ENCODE data around the gene NDUFV3. TPM values are rescaled to one million over a fixed set of nuclear protein-coding genes. Genes with fewer than 3 reads are reported as not detected.
"Not testable (repeated sequence)": the region's sequence is repeated elsewhere in the genome, so short reads cannot be mapped to it uniquely, and the experiment has no call there.

The NDUFV3 gene
- total and polyA plus RNA-seq, 8 donors, result 36.6 to 50.3 (median 42.9) TPM

DNA sequence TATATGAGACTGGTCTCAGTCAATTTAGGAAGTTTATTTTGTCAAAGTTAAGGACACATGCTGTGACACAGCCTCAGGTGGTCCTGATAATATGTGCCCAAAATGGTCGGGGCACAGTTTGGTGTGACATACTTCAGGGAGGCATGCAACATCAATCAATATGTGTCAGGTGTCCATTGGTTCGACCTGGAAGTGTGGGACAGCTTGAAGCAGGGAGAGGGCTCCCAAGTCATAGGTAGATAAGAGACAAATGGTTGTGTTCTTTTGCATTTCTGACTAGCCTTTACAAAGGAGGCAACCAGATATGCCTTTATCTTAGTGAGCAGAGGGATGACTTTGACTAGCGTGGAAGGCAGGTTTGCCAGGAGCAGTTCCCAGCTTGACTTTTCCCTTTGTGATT is 36.9 kb downstream of the NDUFV3 start:
- Histone ChIP-seq H3K4me1 (no peaks in the 10 kb centered on the region), H3K27me3 (no peaks in the 10 kb centered on the region), H3K36me3 (no peaks in the 10 kb centered on the region), H3K4me3 (no peak overlapping the region), H3K27ac (no peak overlapping the region), H3K9me3 (no peaks in the 10 kb centered on the region)
- intact Hi-C loops (cut with DNase I), result no loop called here
- ATAC-seq, result no peak
- TF ChIP-seq, protein P1, sequence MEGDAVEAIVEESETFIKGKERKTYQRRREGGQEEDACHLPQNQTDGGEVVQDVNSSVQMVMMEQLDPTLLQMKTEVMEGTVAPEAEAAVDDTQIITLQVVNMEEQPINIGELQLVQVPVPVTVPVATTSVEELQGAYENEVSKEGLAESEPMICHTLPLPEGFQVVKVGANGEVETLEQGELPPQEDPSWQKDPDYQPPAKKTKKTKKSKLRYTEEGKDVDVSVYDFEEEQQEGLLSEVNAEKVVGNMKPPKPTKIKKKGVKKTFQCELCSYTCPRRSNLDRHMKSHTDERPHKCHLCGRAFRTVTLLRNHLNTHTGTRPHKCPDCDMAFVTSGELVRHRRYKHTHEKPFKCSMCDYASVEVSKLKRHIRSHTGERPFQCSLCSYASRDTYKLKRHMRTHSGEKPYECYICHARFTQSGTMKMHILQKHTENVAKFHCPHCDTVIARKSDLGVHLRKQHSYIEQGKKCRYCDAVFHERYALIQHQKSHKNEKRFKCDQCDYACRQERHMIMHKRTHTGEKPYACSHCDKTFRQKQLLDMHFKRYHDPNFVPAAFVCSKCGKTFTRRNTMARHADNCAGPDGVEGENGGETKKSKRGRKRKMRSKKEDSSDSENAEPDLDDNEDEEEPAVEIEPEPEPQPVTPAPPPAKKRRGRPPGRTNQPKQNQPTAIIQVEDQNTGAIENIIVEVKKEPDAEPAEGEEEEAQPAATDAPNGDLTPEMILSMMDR (IDR thresholded peaks at IDR 0.05), result no peak
- no peak for DNase-seq

DNA sequence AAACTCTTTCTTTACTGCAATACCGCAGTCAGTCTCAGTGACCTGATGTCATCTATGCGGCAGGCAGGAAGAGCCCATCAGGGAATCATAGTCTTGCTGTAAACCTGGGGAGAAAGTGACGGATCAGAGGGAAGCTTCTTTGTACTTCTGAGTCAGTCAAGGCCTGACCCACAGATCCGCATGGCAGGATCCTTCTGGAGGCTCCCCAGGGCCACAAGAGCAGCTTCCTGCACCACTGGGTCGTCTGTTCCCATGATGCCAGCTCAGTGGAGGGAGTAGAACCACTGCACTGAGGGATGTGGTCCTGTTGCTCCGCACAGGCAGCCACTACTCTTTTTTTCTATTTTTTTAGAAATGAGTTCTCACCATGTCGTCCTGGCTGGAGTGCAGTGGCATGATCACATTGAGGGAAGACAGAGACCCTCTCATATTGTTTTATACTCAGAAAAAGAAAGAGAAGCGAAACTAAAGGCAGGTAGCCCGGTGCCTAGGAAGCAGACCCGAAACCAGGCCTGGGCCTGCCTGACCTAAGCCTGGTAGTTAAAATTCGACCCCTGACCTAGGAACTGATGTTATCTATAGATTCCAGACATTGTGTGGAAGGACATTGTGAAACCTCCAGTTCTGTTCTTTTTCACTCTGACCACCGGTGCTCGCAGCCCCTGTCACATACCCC is 38.6 kb downstream of the NDUFV3 start:
- Histone ChIP-seq H3K4me3 (no peak overlapping the region), H3K9me3 (no peaks in the 10 kb centered on the region), H3K4me1 (no peaks in the 10 kb centered on the region), H3K36me3 (no peaks in the 10 kb centered on the region), H3K27me3 (no peaks in the 10 kb centered on the region), H3K27ac (no peak overlapping the region)
- TF ChIP-seq, protein P1 (IDR thresholded peaks at IDR 0.05), result no peak
- ATAC-seq (no peak), DNase-seq (no peak)
- intact Hi-C loops (cut with DNase I), result no loop called here

GRCh38 chr21:42932378-42933136 is 39.4 kb downstream of the NDUFV3 start:
- H3K27me3 ChIP-seq; ATAC-seq; intact Hi-C loops (cut with DNase I); H3K27ac ChIP-seq; H3K9me3 ChIP-seq; DNase-seq; H3K4me1 ChIP-seq; H3K4me3 ChIP-seq; H3K36me3 ChIP-seq: not testable (repeated sequence)

DNA sequence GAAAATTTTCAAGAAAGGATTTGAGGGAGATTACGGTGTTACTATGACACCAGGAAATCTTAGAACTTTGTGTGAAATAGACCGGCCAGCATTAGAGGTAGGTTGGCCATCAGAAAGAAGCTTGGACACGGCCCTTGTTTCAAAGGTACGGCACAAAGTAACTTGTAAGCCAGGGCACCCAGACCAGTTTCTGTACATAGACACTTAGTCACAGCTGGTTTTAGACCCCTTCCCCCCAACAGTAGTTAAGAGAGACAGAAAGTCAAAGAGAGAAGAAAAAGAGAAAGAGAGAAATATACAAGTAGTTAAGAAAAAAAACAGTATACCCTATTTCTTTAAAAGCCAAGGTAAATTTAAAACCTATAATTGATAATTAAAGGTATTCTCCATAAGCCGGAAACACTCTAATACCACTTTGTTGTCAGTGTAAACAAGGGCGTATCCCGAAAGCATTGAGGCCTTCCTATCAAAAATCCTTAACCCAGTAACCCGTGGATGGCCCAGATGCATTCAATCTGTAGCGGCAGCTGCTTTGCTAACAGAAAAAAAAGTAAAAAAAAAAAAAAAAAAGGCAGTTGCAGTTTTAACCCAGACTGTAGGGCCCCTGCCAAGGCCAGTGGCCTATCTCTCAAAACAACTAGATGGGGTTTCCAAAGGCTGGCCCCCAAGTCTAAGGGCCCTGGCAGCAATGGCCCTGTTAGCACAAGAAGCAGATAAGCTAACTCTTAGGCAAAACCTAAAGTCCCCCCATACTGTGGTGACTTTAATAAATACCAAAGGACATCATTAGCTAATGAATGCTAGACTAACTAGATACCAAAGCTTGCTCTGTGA is 40.2 kb downstream of the NDUFV3 start:
- DNase-seq; H3K4me3 ChIP-seq; H3K27me3 ChIP-seq; H3K27ac ChIP-seq; H3K36me3 ChIP-seq; H3K4me1 ChIP-seq; ATAC-seq; H3K9me3 ChIP-seq; intact Hi-C loops (cut with DNase I): not testable (repeated sequence)

DNA sequence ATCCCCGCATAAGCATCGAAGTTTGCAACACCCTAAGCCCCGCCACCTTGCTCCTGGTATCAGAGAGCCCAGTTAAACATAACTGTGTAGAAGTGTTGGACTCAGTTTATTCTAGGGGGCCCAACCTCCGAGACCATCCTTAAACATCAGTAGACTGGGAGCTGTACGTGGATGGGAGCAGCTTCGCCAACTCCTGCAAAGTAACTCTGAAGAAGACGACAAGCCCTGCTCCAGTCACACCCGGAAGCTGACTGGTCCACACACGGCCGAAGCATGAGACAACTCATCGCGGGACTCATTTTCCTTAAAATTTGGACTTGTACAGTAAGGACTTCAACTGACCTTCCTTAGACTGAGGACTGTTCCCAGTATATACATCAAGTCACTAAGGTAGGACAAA is 40.9 kb downstream of the NDUFV3 start:
- intact Hi-C loops (cut with DNase I); ATAC-seq; H3K9me3 ChIP-seq; H3K36me3 ChIP-seq; H3K27me3 ChIP-seq; H3K27ac ChIP-seq; DNase-seq; H3K4me1 ChIP-seq; H3K4me3 ChIP-seq: not testable (repeated sequence)

- H3K36me3 ChIP-seq; intact Hi-C loops (cut with DNase I); H3K4me1 ChIP-seq; H3K4me3 ChIP-seq; H3K27me3 ChIP-seq; H3K27ac ChIP-seq; H3K9me3 ChIP-seq; ATAC-seq; DNase-seq: not testable (repeated sequence)
Measured at GRCh38 chr21:42936360-42936759, 43.3 kb downstream of the NDUFV3 start.

DNA sequence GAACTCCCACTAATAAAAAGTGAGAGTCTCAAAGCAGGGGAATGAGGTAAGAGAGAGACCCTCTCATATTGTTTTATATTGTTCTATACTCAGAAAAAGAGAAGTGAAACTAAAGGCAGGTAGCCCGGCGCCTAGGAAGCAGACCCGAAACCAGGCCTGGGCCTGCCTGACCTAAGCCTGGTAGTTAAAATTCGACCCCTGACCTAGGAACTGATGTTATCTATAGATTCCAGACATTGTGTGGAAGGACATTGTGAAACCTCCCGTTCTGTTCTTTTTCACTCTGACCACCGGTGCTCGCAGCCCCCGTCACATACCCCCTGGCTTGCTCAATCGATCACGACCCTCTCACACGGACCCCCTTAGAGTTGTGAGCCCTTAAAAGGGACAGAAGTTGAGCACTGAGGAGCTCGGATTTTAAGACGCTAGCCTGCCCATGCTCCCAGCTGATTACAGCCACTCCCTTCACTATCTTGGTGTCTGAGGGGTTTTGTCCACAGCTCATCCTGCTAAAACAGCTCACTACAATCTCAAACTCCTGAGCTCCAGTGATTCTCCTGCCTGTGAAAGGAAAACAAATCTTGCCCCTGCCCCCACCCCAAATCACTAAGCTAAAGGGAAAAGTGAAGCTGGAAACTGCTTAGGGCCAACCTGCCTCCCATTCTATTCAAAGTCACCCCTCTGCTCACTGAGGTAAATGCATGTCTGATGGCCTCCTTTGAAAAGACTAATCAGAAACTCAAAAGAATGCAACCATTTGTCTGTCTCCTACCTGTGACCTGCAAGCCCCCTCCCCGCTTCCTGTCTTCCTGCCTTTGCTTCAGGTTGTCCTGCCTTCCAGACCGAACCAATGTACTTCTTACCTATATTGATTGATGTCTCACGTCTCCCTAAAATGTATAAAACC is 44.2 kb downstream of the NDUFV3 start:
- H3K36me3 ChIP-seq; H3K27ac ChIP-seq; H3K9me3 ChIP-seq; H3K27me3 ChIP-seq; intact Hi-C loops (cut with DNase I); ATAC-seq; H3K4me1 ChIP-seq; H3K4me3 ChIP-seq; DNase-seq: not testable (repeated sequence)

Data from left lung (tissue), 10 donors.